Hepatocyte (in vitro differentiated cells): ENCODE measurements around the gene KBTBD6. TPM values are rescaled to one million over a fixed set of nuclear protein-coding genes. Genes with fewer than 3 reads are reported as not detected.
"Not testable (repeated sequence)": the region's sequence is repeated elsewhere in the genome, so short reads cannot be mapped to it uniquely, and the experiment has no call there.

ENCODE experiments used
- DNase-seq: peaks from one replicate; pipeline ENCODE4 v3.0.0-alpha.2; 2016; ENCODE audit warnings: low spot score
- H2AFZ ChIP-seq: fragments of 200-600 bp; sonication (generic); 2 replicates; pipeline ENCODE4 v1.6.0; 2016; ENCODE audit warnings: antibody characterized with exemption, mild to moderate bottlenecking
- H3K27ac ChIP-seq: fragments of 200-600 bp; sonication (generic); 2 replicates; pipeline ENCODE4 v1.5.1; 2016; ENCODE audit warnings: mild to moderate bottlenecking
- H3K27me3 ChIP-seq: fragments of 200-600 bp; sonication (generic); 2 replicates; pipeline ENCODE4 v1.6.1; 2016
- H3K36me3 ChIP-seq: fragments of 200-600 bp; sonication (generic); replicated peaks from 2 replicates; pipeline ENCODE4 v1.5.1; 2016; ENCODE audit warnings: low read depth; ENCODE audit not compliant: insufficient read depth
- H3K4me1 ChIP-seq: fragments of 200-600 bp; sonication (generic); 2 replicates; pipeline ENCODE4 v1.5.1; 2016; ENCODE audit warnings: mild to moderate bottlenecking, moderate library complexity; ENCODE audit not compliant: insufficient read depth
- H3K4me2 ChIP-seq: fragments of 200-600 bp; sonication (generic); 2 replicates; pipeline ENCODE4 v1.6.0; 2016
- H3K4me3 ChIP-seq: fragments of 200-600 bp; sonication (generic); 2 replicates; pipeline ENCODE4 v1.5.1; 2016; ENCODE audit warnings: mild to moderate bottlenecking
- H3K79me2 ChIP-seq: fragments of 200-600 bp; sonication (generic); 2 replicates; pipeline ENCODE4 v1.6.0; 2017; ENCODE audit warnings: mild to moderate bottlenecking
- H3K9me2 ChIP-seq: fragments of 200-600 bp; sonication (generic); replicated peaks from 2 replicates; pipeline ENCODE4 v1.6.0; 2017; ENCODE audit warnings: mild to moderate bottlenecking; ENCODE audit not compliant: insufficient read depth
- H3K9me3 ChIP-seq: fragments of 200-600 bp; sonication (generic); 2 replicates; pipeline ENCODE4 v1.5.1; 2016; ENCODE audit warnings: low read depth, mild to moderate bottlenecking
- H4K20me1 ChIP-seq: fragments of 200-600 bp; sonication (generic); 2 replicates; pipeline ENCODE4 v1.6.0; 2016; ENCODE audit warnings: mild to moderate bottlenecking; ENCODE audit not compliant: insufficient read depth, poor library complexity, severe bottlenecking
- EZH2 ChIP-seq: fragments of 200-600 bp; sonication (generic); IDR thresholded peaks from 2 replicates; pipeline ENCODE4 v1.6.1; 2016; ENCODE audit warnings: antibody characterized with exemption, mild to moderate bottlenecking, borderline replicate concordance
- EZH2phosphoT487 ChIP-seq: fragments of 200-600 bp; sonication (generic); IDR thresholded peaks from one replicate; pipeline ENCODE4 v1.6.1; 2018; ENCODE audit warnings: antibody characterized with exemption, mild to moderate bottlenecking, low read depth, moderate library complexity; ENCODE audit not compliant: unreplicated experiment, severe bottlenecking
- WGBS: methylation state at CpG from one replicate; pipeline ENCODE4 v1.1.6; 2016; ENCODE audit warnings: low lambda C conversion rate; ENCODE audit errors: missing lambda C conversion rate; 5-methylcytosine and 5-hydroxymethylcytosine counted together
- polyA plus RNA-seq: library from polyadenylated mRNA; unstranded; fragments of >200 nt; fragmentation: Nextera tagmentation; extraction: Ambion mirVana; gene quantifications from 2 replicates; pipeline ENCODE4 v1.2.1, GENCODE V29; 2016
- total RNA-seq: library from RNA; depleted of rRNA; stranded (reverse); fragments of >200 nt; gene quantifications from 2 replicates; pipeline ENCODE4 v1.2.3, GENCODE V29; 2014
- TF ChIP-seq, protein P1 (sequence below): fragments of 200-600 bp; sonication (generic); IDR thresholded peaks from 2 replicates; pipeline ENCODE4 v1.5.1; 2016; ENCODE audit warnings: antibody characterized with exemption, mild to moderate bottlenecking; ENCODE audit not compliant: poor library complexity

The KBTBD6 gene
- total and polyA plus RNA-seq, 2 experiments from 2014 or later = 3.5 to 8.7 TPM

- no peaks in the 10 kb centered on the region for H3K4me1 ChIP-seq
- TF ChIP-seq EZH2phosphoT487 (no peak), EZH2 (no peak)
- TF ChIP-seq, protein P1, sequence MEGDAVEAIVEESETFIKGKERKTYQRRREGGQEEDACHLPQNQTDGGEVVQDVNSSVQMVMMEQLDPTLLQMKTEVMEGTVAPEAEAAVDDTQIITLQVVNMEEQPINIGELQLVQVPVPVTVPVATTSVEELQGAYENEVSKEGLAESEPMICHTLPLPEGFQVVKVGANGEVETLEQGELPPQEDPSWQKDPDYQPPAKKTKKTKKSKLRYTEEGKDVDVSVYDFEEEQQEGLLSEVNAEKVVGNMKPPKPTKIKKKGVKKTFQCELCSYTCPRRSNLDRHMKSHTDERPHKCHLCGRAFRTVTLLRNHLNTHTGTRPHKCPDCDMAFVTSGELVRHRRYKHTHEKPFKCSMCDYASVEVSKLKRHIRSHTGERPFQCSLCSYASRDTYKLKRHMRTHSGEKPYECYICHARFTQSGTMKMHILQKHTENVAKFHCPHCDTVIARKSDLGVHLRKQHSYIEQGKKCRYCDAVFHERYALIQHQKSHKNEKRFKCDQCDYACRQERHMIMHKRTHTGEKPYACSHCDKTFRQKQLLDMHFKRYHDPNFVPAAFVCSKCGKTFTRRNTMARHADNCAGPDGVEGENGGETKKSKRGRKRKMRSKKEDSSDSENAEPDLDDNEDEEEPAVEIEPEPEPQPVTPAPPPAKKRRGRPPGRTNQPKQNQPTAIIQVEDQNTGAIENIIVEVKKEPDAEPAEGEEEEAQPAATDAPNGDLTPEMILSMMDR = no peak
- H2AFZ ChIP-seq = no peak overlapping the region
- H3K79me2 ChIP-seq = no peaks in the 10 kb centered on the region
- H4K20me1 ChIP-seq = no peaks in the 10 kb centered on the region
- no peaks in the 10 kb centered on the region for H3K9me2 ChIP-seq
- no peak overlapping the region for H3K27ac ChIP-seq
- H3K36me3 ChIP-seq = no peaks in the 10 kb centered on the region
- DNase-seq = no peak
- H3K9me3 ChIP-seq = no peaks in the 10 kb centered on the region
- 90% methylated on average over 7 of the region's 7 CpGs for WGBS
- no peak overlapping the region for H3K4me3 ChIP-seq
- H3K27me3 ChIP-seq = no peaks in the 10 kb centered on the region
- H3K4me2 ChIP-seq = no peak overlapping the region
These were observed 45.4 kb upstream of the KBTBD6 start for GRCh38 chr13:41178040-41178439.

DNA sequence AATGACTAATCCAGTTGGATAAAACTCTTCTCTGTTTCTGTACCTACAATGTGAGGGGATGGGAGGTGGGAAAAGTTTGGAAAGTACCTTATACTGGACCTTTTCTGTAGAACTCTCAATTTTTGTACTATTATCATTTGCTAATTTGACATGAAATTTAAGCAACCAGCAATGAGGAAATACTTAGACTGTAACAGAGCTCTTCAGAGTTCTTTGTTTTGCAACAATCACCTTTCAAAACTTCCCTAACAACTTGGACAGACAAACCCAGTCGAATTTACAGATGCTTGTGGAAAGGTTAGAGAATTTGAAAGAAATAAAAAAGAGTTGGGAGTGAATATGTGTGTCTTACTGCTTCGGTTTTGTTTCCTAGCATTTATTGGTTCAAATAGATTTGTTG is 45.0 kb upstream of the KBTBD6 start:
- TF ChIP-seq EZH2 (no peak), EZH2phosphoT487 (no peak)
- TF ChIP-seq, protein P1 = no peak
- no peaks in the 10 kb centered on the region for H3K79me2 ChIP-seq
- H3K4me1 ChIP-seq = no peaks in the 10 kb centered on the region
- no peaks in the 10 kb centered on the region for H3K36me3 ChIP-seq
- H3K27me3 ChIP-seq = no peaks in the 10 kb centered on the region
- no peak for DNase-seq
- no peaks in the 10 kb centered on the region for H3K9me2 ChIP-seq
- no peak overlapping the region for H2AFZ ChIP-seq
- whole genome bisulfite sequencing = 38% methylated on average over 2 of the region's 2 CpGs
- H3K4me2 ChIP-seq = no peak overlapping the region
- H4K20me1 ChIP-seq = no peaks in the 10 kb centered on the region
- no peak overlapping the region for H3K27ac ChIP-seq
- H3K4me3 ChIP-seq = no peak overlapping the region
- H3K9me3 ChIP-seq = no peaks in the 10 kb centered on the region

GRCh38 chr13:41175576-41175975 is 43.0 kb upstream of the KBTBD6 start:
- not testable (repeated sequence) for H3K79me2 ChIP-seq, H3K27ac ChIP-seq, H3K4me1 ChIP-seq, H2AFZ ChIP-seq, H3K9me3 ChIP-seq, H3K27me3 ChIP-seq, DNase-seq, H3K9me2 ChIP-seq, H4K20me1 ChIP-seq, H3K4me2 ChIP-seq, H3K4me3 ChIP-seq, H3K36me3 ChIP-seq
- 93% methylated on average over 8 of the region's 8 CpGs for WGBS

DNA sequence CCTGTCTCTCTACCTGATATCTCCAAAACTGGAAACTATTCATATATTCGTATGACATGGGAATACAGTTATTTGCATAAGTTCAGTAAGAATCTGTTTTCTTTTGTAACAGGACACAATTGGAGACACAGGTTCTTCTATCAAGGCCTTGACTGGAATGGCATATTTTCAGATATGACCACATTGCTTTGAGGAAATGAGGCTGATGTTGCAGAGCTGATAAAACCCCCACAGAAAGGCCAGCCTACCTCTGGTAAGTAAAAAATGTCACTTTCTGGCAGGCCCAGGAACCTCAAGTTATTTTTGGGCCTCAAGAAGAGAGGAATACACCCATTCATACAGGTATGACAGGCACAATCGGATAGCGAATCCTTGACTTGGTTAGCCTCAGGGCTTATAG is 29.5 kb upstream of the KBTBD6 start:
- Histone ChIP-seq H4K20me1 (no peaks in the 10 kb centered on the region), H3K9me2 (no peaks in the 10 kb centered on the region), H3K9me3 (no peaks in the 10 kb centered on the region), H3K4me2 (no peak overlapping the region), H2AFZ (no peak overlapping the region), H3K4me1 (no peaks in the 10 kb centered on the region), H3K27me3 (no peaks in the 10 kb centered on the region), H3K79me2 (no peaks in the 10 kb centered on the region), H3K27ac (no peak overlapping the region), H3K36me3 (no peaks in the 10 kb centered on the region), H3K4me3 (no peak overlapping the region)
- WGBS = 95% methylated on average over 3 of the region's 3 CpGs
- no peak for DNase-seq
- TF ChIP-seq, protein P1 = no peak
- TF ChIP-seq EZH2 = no peak
- no peak for TF ChIP-seq EZH2phosphoT487
